Cardiac fibroblast (primary cell): ENCODE data around the gene AVP.

Experiments
- DNase-seq, 2 donors: peaks; one replicate each; pipeline versions ENCODE4 v3.0.0 to v3.0.0-alpha.2; 2010; ENCODE audit warnings: low read depth in 2 of 2
- H3K4me3 ChIP-seq, 2 donors: replicated peaks in 1 of 2; 1 replicate in 1 of 2; 2 replicates in 1 of 2; pipeline ENCODE4 v1.5.1; 2011; ENCODE audit warnings: low read depth in 2 of 2, low read length in 2 of 2, mild to moderate bottlenecking in 2 of 2, moderate library complexity in 1 of 2
- TF ChIP-seq, protein P1 (sequence below): IDR thresholded peaks from one replicate; pipeline ENCODE4 v1.5.1; 2011; ENCODE audit warnings: low read depth, mild to moderate bottlenecking, low read length, inconsistent platforms

AVP gene, protein sequence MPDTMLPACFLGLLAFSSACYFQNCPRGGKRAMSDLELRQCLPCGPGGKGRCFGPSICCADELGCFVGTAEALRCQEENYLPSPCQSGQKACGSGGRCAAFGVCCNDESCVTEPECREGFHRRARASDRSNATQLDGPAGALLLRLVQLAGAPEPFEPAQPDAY

GRCh38 chr20:3084283-3084985 lies at the start of gene AVP:
TSS of gene AVP (minus strand) at chr20:3084724. CDS start at chr20:3084674, 50 bp downstream.
- TF ChIP-seq, protein P1, sequence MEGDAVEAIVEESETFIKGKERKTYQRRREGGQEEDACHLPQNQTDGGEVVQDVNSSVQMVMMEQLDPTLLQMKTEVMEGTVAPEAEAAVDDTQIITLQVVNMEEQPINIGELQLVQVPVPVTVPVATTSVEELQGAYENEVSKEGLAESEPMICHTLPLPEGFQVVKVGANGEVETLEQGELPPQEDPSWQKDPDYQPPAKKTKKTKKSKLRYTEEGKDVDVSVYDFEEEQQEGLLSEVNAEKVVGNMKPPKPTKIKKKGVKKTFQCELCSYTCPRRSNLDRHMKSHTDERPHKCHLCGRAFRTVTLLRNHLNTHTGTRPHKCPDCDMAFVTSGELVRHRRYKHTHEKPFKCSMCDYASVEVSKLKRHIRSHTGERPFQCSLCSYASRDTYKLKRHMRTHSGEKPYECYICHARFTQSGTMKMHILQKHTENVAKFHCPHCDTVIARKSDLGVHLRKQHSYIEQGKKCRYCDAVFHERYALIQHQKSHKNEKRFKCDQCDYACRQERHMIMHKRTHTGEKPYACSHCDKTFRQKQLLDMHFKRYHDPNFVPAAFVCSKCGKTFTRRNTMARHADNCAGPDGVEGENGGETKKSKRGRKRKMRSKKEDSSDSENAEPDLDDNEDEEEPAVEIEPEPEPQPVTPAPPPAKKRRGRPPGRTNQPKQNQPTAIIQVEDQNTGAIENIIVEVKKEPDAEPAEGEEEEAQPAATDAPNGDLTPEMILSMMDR, result no peak
- no peak for DNase-seq
- H3K4me3 ChIP-seq, result no peak within 1 kb of the TSS

GRCh38 chr20:3134151-3134550 lies 49.6 kb upstream of the AVP start:
- H3K4me3 ChIP-seq, result no peak overlapping the region
- TF ChIP-seq, protein P1, result no peak
- no peak for DNase-seq

- DNase-seq, result no peak
- TF ChIP-seq, protein P1, result no peak
These were observed 48.6 kb upstream of the AVP start for GRCh38 chr20:3133155-3133554.

DNA sequence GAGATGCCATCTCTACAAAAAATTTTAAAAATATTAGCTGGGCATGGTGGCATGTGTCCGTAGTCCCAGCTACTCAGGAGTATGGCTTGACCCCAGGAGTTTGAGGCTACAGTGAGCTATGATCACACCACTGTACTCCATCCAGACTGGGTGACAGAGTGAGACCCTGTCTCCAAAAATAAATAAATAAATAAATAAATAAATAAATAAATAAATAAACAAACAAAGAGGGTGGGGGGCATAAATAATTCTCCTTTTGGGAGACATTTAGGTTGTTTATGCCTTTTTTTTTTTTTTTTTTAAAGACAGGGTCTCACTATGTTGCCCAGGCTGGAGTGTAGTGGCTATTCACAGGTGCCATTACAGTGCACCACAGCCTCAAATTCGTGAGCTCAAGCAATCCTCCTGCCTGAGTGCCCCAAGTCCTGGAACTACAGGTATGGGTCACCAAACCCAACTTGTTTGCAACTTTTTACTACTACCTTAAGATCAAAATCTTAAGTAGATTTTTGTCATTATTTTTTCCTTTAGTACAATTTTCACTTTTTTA lies 45.6 kb upstream of the AVP start:
- no peak overlapping the region for H3K4me3 ChIP-seq
- TF ChIP-seq, protein P1, result no peak
- DNase-seq, result no peak

More at GRCh38 chr20:3133155-3133554, 48.6 kb upstream of the AVP start:
- H3K4me3 ChIP-seq, result no peak overlapping the region

DNA sequence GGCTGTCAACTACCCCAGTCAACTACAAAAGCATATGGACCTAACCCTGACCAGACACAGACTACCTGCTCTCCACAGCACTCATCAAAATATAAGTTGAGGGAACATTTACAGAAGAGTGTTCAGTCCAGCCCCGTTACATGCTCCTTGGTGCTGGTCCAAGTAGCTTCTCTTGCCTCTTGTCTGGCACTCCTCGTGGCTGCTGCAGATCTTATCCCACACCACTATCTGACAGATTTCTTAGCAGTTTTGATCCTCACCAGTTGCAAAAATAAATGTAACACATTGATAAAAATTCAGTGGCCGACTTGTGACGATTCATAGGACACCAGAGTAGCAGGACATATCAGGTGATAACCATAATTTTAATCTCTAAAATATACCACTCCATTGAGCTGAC lies 44.6 kb upstream of the AVP start:
- no peak for DNase-seq
- TF ChIP-seq, protein P1, result no peak
- no peak overlapping the region for H3K4me3 ChIP-seq

- TF ChIP-seq, protein P1, result no peak
- DNase-seq, result no peak
- H3K4me3 ChIP-seq, result no peak overlapping the region
These were observed 43.9 kb upstream of the AVP start for GRCh38 chr20:3128275-3128984.
